ENCODE results near the gene VCAN. TPM values are rescaled to one million over a fixed set of nuclear protein-coding genes. Genes with fewer than 3 reads are reported as not detected.

VCAN gene
- total RNA-seq, result 337 and 413 TPM in 2 replicates

DNA sequence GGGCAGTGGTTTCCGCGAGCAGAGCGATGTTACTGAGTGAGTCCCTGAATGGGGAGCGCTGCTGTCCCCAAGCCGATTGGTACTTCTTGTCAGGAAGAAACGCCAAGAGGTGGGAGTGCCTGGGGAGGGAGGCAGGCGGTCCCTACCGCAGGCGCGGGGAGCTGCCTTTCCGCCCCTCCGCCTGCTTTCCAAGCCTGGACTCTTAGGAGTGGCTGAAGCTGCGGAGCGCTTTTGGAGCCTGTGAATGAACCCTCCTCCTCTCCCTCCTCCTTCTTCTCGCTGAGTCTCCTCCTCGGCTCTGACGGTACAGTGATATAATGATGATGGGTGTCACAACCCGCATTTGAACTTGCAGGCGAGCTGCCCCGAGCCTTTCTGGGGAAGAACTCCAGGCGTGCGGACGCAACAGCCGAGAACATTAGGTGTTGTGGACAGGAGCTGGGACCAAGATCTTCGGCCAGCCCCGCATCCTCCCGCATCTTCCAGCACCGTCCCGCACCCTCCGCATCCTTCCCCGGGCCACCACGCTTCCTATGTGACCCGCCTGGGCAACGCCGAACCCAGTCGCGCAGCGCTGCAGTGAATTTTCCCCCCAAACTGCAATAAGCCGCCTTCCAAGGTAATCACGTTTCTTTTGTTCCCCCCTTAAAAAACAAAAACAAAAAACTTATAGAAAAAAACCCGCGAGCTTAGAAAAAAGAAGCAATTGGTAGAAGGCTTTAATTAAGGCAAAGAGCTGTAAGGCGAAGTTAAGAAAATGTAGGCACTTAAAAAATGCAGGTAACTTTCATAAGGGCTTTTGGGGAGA lies at the start of gene VCAN:
Gene VCAN (plus strand): TSS at position 340 of the 808 bp plus-strand sequence. CDS start 11,775 bp downstream, outside the sequence.

Other genes starting within 250 kb of the VCAN start
- gene HAPLN1, start 249.1 kb downstream of the VCAN start, total RNA-seq, result 254 and 293 TPM in 2 replicates

Measured in articular chondrocyte of knee joint (primary cell).